HFF-Myc (cell line): ENCODE data around the gene SEMA6B.

Source experiments
- DNase-seq: peaks from one replicate; pipeline ENCODE4 v3.0.0-alpha.2; 2011; ENCODE audit warnings: low read depth; ENCODE audit errors: extremely low read depth
- H3K4me3 ChIP-seq: replicated peaks from 2 replicates; pipeline ENCODE4 v1.5.1; 2011; ENCODE audit warnings: low read depth, mild to moderate bottlenecking, control low read depth, low read length
- TF ChIP-seq, protein P1 (sequence below): IDR thresholded peaks from 2 replicates; pipeline ENCODE4 v1.5.1; 2012; ENCODE audit warnings: mild to moderate bottlenecking, low read depth, low read length, control low read depth; ENCODE audit errors: missing control alignments

SEMA6B gene

GRCh38 chr19:4496304-4496703, 63.2 kb downstream of the SEMA6B start:
- TF ChIP-seq, protein P1, sequence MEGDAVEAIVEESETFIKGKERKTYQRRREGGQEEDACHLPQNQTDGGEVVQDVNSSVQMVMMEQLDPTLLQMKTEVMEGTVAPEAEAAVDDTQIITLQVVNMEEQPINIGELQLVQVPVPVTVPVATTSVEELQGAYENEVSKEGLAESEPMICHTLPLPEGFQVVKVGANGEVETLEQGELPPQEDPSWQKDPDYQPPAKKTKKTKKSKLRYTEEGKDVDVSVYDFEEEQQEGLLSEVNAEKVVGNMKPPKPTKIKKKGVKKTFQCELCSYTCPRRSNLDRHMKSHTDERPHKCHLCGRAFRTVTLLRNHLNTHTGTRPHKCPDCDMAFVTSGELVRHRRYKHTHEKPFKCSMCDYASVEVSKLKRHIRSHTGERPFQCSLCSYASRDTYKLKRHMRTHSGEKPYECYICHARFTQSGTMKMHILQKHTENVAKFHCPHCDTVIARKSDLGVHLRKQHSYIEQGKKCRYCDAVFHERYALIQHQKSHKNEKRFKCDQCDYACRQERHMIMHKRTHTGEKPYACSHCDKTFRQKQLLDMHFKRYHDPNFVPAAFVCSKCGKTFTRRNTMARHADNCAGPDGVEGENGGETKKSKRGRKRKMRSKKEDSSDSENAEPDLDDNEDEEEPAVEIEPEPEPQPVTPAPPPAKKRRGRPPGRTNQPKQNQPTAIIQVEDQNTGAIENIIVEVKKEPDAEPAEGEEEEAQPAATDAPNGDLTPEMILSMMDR: no peak
- no peak for DNase-seq
- no peak overlapping the region for H3K4me3 ChIP-seq

DNA sequence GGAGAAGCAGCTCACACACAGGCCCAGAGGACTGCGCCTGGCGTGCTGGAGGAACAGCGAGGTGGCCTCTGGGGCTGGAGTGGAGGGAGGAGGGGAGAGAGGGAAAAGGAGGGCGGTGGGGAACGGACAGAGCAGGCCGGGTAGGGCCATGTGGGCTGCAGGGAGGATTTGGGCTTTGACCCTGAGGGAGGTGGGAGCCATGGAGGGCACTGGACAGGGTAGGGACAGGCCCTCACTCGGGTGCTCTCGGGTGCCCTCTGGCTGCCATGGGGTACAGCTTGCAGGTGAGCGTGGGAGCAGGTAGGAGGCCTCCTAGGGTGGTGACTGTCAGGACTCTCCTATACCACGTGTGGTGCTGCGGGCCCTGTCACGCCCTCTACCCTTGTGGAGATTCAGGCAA, 64.0 kb downstream of the SEMA6B start:
- TF ChIP-seq, protein P1: no peak
- no peak for DNase-seq
- no peak overlapping the region for H3K4me3 ChIP-seq

GRCh38 chr19:4494691-4495064, 64.8 kb downstream of the SEMA6B start:
- no peak for DNase-seq
- no peak overlapping the region for H3K4me3 ChIP-seq
- TF ChIP-seq, protein P1: no peak

DNA sequence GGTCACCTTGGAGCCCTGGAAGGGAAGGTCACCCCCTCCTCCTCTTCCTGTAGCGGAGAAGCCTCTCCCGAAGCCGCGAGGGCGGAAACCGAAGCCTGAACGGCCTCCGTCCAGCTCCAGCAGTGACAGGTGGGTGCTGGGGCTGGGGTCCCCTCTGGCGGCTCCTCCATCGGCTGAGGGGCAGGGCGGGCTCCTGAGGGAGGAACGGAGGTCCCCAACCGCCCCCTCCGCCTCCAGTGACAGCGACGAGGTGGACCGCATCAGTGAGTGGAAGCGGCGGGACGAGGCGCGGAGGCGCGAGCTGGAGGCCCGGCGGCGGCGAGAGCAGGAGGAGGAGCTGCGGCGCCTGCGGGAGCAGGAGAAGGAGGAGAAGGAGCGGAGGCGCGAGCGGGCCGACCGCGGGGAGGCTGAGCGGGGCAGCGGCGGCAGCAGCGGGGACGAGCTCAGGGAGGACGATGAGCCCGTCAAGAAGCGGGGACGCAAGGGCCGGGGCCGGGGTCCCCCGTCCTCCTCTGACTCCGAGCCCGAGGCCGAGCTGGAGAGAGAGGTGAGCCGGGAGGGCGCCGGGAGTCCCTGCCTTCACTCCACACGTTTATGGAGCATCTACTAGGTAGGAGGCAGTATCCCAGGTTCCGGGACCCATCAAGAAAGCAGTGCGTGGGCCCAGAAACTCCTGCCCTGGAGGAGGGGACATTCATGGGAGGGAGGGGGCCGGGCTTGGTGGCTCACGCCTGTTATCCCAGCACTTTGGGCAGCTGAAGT, 65.4 kb downstream of the SEMA6B start:
- DNase-seq: no peak
- no peak overlapping the region for H3K4me3 ChIP-seq
- TF ChIP-seq, protein P1: no peak

GRCh38 chr19:4493104-4493928, 66.2 kb downstream of the SEMA6B start:
- no peak overlapping the region for H3K4me3 ChIP-seq
- DNase-seq: no peak
- TF ChIP-seq, protein P1: no peak
